NCI-H187 (cell line): Measurements from ENCODE around the gene FLOT2.
A peak's percentile ranks its signal among the peaks of the same experiment; 100 is the strongest.
"Not testable (repeated sequence)": the region's sequence is repeated elsewhere in the genome, so short reads cannot be mapped to it uniquely, and the experiment has no call there.

Experiments
- DNase-seq, 2 experiments: peaks; one replicate each; lab custom pipeline; 2025; lab: John Stamatoyannopoulos, UW

Gene FLOT2

DNA sequence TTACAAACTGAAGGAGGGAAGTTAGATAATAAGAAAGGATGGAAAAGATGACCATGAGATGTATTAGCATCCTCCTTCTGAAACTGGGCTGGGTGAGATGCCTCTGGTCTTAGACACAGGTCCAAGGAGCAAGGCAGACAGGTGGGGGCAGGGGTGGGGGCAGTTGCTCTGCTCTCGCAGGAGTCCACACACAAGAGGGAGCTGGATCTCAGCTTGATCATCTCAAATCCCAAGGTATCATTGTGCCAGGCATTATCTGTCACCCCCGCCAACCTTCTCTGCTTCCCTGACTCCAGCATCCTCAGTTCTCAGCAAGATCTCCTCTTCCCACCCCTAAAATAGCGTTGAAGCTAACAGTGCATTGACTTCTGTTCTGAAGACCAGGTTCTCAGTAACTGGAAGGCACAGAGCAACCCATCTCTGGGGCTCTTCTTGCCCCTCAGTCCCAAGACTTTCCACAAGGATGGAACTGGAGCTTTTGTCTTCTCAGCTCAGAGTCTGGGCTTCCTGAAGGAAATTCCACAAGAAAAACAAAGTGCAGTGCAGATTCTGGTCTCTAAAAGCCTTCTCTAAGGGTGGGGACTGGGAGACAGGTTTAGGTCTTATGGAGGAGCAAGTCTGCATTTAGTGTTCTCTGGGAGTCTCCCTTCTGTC, 1.6 kb downstream of the FLOT2 start:
- no peak for DNase-seq

DNA sequence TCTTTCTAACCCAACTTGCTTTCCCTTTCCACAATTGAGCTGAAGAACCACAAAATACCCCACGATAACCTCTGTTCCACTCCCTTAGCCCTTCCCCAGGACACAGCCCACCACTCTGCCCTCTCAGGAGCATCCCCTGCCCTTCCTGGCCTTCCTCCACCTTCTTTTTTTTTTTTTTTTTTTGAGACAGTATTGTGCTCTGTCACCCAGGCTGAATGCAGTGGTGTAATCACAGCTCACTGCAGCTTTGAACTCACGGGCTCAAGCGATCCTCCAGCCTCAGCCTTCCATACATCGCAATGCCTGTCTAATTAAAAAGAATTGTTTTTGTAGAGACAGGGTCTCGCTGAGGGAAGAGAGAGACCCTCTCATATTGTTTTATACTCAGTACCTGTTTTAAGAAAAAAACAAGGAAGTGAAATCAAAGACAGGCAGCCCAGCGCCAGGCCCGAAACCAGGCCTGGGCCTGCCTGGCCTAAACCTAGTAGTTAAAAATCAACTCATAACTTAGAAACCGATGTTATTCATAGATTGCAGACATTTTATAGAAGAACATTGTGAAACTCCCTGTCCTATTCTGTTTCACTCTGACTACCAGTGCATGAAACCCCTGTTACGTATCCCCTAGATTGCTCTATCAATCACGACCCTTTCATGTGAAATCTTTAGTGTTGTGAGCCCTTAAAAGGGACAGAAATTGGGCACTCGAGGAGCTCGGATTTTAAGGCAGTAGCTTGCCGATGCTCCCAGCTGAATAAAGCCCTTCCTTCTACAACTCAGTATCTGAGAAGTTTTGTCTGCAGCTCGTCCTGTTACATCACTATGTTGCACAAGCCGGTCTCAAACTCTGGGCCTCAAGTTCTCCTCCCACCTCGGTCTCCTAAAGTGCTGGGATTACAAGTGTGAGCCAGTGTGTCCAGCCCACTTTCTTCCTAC, 4.0 kb downstream of the FLOT2 start:
- not testable (repeated sequence) for DNase-seq

DNA sequence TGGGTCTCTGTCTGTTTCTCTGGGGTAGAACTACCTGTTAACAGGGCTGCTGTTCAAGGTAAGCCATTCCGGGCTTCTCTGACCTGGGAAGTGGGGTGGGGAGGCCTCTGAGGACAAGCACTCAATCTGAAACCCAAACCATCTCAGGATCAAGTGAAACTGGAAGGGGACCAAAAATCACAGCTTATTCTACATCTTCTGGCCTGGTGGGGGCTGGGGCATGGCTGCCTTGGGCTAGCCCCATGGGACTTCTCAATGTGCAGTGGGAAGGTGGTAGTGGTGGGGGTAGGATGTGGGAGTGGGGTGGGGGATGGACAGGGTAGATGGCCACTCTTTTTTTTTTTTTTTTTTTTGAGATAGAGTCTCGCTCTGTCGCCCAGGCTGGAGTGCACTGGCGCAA, 5.5 kb downstream of the FLOT2 start:
- DNase-seq: no peak

DNA sequence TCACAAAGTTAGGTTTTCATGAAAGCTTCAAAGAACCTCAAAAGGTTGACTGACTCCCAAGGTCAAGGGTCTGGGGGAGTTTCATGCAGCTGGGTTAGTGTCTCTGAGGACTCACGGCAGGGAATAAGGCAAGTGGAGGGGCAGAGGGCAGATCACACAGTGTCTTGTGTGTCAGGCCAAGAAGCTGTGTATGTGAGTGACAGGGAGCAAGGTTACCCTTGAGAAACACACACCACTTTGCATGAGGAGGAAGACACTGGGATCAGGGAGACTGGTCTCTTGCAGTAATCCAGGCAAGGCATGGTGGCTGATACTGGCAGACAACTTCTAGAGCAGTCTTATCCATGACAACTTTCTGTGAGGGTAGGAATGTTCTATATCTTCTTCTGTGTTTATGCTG, 6.3 kb downstream of the FLOT2 start:
- no peak for DNase-seq

DNA sequence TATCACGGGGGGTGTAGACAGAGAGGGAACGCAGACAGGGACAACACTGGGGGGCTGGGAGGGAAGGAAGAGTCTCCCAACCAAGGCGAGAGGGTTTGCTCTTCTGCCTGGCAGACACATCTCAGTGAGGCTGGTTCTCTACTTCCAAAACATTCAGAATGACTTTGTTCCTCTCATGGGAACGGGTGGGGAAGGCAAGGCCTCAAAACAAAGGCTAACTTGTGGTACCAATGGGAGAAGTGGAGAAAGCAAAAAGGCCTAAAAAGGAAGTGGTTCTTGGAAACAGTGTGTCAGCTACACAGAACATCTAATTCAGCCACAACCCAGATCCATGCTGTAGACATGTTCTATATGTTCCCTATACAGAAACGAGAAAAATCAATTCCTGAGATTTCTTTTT, 7.5 kb downstream of the FLOT2 start:
- DNase-seq: no peak

DNA sequence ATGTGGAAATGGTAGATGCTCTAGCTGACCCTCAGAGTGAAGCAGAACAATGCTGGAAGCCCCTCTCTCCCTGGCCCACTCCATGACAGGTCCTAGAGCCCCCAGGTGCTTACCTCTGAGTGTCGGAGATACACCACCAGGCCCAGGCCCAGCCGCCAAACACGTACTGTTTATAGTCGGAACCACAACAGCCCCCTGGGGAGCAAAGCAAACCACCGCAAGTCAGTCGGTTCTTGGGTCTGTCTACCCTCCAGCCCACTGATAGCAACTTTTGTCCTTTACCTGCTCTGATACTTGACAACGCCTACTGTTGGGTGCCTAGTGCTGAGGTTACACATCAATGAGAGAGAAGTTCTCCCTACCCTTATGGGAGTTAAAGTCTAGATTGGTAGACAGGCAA, 8.7 kb downstream of the FLOT2 start:
- DNase-seq: no peak

DNA sequence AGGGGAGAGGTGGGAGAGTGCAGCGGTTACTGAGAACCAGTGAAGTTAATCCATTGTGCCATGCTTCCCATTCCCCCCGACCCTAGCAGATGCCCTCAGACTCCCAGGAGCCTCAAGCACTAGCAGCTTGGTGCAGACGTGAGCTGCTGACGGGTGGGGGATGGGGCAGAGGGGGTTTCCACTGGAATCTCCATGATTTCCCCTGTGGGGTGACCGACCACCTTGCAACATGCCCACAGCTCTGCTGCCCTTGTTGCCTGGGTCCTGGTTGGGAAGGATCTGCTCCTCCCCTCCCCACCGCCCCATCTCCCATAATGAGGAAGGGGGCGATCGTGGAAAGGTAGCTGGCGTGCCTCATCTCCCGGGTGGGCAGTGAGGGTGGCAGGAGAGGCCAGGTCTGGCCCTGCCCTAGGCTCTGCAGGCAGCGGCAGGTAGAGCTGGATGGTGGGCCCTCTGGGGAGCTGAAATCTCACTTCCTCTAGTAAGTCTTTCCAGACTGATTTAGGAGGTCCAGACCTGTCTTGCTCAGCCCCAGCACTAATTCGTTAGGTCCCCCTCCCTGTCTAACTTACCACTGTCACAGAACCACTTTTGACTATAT, 9.6 kb downstream of the FLOT2 start:
- no peak for DNase-seq

DNA sequence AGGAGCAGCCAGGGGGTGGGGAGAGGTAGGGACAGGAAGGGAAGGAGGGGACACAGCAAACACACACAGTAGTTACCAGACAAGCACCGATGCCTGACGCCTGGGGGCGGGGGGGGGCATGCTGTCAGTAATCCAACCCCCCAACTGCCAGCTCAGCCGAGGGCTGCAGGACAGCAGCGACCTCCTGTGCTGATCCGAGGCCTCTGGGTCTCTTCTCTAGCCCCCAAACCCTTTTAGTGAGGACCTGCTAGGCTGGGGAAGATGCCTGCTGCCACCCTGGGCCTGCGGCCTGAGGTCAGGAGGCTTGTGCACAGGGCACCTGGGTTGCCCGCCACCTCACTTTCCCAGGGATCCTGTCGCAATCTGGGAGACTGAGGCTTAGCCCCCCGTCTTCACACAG, 11.6 kb downstream of the FLOT2 start:
- no peak for DNase-seq

DNA sequence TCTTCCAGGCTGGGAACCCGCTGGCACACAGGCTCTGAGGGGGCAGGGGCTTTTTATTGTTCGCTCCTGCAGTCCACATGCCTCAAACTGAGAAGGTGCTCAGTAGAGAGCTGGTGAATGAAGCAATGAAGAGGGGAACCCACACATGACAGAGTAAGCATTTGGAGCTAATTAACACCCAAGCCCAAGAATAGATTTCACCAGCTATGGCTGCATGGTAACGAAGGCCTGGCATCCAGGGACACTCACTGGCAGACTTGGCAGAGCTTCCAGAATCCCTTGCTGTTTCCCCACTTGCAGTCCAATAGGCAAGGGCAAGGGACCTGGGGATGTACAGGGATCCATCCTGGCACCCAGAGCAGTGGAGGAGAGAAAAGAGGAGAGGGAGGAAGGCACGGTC, 12.2 kb downstream of the FLOT2 start:
- no peak for DNase-seq

DNA sequence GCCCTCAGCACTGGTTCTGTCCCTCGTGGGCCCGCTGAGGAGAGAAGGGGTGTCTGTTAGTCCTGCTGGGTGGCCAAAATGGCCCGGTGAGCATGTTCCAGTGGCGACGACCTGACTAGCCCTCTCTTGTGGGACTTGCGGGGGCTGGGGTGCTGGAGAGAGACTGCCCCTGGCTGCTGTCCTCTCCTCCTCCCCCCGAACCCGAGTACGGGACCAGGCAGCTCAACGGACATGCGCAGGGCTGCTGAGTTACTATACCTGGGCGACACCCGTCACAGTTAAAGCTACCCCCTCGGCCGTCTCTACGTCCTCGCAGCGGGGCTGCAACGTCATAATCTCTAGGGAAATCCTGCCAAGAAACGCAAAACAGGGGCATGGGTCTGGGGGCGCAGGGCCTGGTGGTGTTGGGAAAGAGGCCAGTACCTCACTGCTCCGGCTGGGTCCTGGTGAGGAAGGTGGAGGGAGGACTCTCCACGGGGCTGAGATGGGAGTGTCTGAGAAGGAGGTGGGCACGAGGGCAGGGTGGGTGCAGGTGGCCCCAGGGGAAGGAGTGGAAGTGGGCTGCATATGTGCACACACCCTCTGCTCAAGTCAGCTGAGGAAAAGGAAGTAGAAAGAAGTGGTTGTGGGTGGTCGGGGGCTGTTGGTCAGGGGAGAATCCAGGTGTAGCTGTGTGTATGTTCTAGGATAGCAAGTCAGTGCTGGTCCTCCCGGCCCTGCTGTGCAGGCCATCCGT, 13.4 kb downstream of the FLOT2 start:
- no peak for DNase-seq

DNA sequence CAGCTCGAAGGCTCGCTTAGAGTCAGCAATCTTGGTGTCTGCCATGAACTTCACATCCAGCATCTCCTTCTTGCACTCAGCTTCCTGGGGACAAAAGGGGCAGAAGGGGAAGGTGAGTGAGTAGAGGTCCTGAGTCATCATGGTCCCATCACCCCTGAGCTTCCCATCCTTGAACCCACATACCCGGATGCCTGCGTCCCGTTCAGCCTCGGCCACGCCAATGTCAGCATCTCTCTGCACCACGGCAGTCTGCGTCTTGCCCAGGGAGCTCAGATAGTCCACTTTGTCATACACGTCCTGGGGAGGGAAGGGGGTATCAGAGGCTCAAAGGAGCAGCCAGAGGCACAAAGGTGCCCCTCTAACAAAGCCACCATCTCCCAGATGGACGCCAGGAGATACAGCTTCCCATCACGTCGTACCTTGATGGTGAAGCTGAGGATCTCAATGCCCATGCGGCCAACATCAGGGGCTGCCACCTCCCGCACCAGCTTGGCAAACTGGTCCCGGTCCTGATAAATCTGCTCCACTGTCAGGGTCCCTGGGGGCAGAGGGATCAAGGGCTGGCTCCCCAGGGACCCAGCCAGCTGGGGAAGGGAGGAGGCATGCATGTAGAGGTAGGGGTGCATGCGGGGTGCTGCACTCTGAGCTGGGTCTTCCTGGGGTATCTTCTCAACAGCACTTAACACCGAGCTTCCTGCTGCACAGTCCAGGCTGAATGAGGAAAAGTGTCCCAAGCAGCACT, 15.2 kb downstream of the FLOT2 start:
- DNase-seq: no peak

DNA sequence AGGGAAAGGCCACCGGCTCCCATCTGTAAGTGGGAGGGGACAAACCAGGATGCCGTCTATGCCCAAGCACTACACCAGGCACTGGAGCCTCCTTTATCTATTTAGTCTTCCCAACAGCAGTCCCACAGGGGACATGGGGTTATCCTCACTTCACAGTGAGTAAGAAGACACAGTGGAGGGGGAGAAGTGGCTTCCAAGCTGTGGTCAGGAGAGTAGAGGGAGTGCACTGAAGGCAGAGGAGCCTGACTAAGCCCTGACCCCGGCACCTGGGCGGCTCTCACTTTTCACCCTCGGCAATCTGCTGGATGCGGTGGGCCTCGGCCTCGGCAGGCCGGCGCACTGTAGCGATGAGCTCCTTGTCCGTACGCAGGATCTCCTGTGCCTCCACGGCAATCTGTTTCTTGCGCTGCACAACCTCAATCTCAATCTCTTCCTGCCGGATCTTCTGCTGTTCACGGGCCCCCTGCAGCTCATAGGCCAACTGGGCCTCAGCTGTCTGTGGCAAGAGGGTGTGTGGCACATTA, 15.9 kb downstream of the FLOT2 start:
- no peak for DNase-seq

DNA sequence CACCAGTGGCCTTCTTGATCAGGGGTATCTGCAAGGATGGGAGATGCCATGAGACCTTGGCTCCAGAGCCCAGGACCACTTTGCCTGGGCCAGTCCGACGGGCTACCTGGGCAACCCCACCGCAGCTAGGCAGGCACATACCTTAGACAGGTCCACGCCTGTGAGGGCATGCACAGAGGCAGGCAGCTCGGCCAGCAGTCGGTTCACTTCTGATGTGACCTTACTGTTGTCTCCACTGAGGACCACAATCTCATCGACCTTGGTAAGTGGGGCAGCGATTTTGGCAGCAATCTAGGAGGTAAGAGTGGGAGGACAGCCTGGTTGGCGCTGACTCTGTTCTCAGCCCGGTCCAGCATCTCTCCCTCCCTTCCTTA, 17.0 kb downstream of the FLOT2 start:
- DNase-seq: no peak

DNA sequence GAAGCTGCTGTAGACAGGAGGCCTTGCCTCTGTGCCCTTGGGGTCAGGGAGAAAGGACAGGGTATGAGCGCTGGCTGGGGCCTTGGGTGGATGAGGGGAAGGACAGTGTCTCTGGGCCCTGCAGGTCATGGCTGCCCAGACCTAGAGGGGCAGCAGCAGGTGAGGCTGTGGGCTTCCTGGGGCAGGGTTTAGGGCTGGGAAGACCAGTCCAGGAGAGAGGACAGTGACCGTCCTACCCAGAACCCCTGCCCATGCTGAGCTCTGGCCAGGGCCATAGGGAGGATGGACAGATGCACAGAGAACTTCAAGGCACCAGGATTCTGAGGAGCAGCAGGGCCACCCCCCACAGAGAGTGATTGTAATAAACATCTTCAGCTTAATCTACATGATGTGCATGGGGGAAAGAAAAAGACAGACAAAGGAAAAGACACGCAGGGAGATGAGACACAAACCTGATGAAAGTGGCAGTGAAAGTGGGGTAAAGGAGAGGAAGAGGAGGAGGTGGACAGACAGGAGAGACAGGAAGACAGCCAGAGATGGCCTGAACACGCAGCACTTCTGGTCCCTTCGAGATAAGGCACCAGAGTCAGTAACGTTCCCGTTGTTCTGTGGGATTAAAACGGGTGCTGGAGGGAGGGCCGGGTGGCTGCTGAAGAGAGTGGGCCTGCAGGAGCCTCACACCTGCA, 17.5 kb downstream of the FLOT2 start:
- DNase-seq: no peak

DNA sequence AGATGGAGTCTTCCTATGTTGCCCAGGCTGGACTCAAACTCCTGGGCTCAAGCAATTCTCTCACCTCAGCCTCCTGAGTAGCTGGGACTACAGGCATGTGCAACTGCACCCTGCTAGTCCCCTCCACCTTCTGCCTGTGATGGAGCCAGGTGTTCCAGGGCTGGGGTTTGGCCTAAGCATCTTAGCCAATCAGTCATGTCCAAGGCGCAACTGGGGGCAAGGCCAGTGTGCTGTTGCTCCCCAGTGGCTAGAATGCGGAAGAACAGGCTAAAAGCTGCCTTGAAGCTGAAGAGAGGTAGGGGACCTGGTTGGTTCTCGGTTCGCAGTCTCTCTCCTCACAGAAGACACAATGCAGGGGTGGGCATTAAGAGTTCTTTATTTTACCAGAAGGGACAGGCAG, 18.6 kb downstream of the FLOT2 start:
- DNase-seq: peak in 1 of 2 experiments; percentile 15

DNA sequence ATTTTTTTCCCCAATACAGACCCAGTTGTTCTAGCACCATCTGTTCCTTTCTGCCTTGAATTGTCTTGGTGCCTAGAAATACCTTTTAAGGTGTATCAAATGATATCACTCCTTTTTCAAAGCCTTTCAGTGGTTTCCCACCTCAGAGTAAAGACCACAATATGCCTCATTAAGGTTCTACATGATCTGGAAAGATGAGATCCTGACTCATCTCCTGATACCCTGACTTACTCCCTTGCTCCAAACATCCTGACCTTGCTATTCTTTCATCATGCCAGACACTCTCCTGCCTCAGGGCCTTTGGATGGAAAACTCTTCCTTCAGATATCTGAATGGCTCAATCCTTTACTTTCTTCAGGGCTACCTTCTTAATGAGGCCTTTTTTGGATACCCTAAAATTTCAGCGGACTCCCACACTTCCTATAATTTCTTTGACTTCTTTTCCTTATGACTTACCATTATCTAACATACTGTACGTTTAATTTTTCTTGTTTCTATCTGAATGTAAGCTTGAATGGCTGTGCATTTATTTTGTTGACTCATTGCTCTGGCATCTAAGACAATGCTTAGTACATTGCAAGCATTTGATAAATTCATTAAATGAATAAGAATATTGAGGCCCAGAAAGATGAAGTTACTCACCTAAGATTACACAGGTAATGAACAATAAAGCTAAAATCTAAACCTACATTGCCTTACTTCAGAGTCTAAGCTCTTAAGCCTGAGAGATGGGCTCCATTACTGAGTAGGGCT, 19.2 kb downstream of the FLOT2 start:
- no peak for DNase-seq

DNA sequence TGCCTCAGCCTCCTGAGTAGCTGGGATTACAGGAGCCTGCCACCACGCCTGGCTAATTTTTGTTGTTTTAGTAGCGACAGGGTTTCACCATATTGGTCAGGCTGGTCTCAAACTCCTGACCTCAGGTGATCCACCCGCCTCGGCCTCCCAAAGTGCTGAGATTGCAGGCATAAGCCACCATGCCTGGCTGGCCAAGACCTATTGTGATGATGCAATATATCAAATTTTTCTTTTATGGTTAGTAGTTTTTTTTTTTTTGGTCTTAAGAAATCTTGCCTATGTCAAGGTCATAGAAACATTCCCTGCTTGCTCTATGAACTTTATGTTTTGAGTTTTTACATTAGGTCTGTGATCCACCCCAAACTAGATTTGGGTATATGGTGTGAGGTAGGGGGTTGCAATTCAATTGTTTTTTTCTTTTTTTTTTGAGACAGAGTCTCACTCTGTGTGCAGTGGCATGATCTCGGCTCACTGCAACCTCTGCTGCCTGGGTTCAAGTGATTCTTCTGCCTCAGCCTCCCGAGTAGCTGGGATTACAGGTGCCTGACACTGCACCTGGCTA, 20.3 kb downstream of the FLOT2 start:
- DNase-seq: not testable (repeated sequence)

DNA sequence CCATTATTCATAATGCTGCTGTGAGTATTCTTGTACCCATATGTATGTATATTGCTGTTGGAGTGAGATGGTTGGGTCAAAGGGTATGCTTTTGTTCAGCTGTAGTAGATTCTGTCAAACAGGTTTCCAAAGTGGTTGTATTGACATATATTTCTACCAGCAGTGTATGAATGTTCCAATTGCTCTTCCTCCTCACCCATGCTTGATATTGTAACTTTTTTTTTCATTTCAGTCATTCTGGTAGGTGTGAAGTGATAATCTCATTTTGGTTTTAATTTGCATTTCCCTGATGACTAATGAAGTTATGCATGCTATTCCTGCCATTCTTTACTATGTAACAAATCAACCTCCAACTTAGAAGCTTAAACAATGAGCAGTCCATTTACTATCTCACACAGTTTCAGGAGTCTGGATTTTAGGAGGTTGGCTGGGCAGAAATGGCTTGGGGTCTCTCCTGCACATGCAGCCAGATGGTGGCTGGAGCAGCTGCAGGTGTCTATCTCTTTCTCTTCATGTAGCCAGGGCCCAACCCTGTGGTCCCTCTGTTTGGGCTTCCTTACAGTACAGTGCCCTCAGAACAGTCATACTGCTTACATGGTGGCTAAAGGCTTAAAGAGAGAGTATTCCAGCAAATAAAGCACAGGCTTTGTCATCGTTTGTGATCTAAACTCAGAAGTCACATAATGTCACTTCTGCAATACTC, 21.5 kb downstream of the FLOT2 start:
- no peak for DNase-seq

DNA sequence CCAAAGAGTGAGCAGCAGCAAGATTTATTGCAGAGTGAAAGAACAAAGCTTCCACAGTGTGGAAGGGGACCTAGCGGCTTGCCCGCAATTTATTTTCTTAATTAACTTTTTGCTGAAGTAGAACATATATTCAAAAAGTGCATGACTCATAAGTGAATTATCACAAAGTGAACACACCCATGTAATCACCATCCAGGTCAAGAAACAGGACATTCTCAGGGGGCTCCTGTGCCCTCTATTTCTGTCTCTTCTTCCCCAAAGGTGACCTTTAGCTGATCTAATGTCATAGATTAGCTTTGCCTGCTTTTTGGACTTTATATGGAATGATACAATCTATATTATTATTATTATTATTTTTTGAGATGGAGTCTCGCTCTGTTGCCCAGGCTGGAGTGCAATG, 22.8 kb downstream of the FLOT2 start:
- no peak for DNase-seq
